Activated CD4-positive, CD25-positive, alpha-beta regulatory T cell treated with anti-CD3 and anti-CD28 coated beads, Interleukin-2, amount 50 U/mL, for 16 hours (primary cell): ENCODE results near the gene SLIT1.

ENCODE experiments used
- DNase-seq: peaks from one replicate; pipeline ENCODE4 v3.0.0-alpha.2; 2020; ENCODE audit warnings: low read depth, low spot score

SLIT1 gene

DNA sequence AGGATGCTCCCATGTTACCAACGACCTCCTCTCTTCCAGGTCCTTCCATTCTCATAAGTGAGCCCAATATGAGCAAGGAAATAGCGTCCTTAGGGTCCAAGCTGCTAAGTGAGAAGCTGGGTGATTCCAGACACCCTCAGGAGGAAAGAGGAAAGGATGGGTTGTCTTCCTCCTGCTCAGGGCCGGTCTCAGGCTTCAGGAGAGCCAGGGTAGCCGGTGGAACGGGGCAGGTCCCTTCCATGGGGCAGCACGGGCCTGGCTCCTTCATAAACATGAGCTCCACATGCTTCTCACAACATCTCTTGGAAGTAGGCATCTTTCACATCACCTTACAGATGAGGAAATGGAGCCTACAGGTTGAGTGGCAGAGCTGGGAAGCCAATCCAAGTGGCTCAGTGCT is 12.7 kb downstream of the SLIT1 start:
- DNase-seq, result no peak

DNA sequence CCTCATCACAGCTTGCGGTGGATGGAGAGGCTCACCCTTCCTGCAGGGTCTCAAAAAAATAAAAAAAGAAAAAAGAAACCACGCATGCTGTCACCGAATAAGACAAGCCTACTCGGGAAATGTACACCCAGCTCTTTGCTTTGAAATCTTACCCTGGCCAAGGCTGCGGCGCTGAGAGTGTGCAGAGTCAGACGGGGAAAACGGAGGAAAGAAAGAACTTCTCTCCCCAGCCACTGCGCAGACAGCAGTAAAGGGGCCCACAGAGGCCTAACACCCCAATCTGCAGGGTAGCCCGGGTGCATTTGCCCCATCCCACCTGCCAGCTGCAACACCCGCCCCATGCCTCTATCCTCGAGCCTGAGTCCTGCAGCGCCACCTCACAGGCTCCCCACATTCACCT is 14.8 kb downstream of the SLIT1 start:
- DNase-seq, result no peak

DNA sequence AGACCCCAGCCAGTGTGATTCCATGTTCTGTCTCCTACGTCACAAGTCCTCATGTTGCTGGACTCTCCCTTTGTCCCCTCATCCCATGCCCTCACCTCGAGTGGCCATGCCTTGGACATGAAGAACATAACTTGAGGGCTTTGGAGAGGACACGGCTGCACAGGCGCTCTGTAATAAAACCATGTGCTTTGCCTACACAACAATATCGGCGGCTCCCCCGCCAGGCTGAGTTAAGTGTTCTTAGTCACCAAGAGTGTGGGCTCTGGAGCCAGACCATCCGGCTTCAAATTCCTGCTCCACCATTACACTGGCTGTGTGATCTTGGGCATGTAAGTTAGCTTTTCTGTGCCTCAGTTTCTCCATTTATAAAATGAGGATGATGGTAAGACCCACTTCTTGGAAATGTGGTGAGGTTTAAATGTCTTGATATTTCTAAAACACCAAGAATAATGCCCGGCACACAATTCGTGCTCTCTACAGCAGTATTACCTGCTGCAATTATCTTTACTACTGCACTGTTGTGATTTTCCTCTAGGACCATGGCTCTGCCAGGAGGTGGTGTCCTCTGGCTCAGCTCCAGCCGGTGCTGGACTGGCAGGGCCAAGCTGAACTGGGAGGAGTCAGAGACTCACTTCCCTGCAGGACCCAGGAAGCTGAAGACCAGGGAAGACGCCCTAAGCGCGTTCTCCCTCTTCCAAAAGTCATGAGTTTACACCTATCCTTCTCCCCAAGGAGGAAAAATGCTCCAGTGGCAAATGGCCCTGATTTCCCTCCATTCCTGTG is 15.7 kb downstream of the SLIT1 start:
- no peak for DNase-seq

- no peak for DNase-seq
These were observed 16.7 kb downstream of the SLIT1 start for GRCh38 chr10:97169063-97169462.

DNA sequence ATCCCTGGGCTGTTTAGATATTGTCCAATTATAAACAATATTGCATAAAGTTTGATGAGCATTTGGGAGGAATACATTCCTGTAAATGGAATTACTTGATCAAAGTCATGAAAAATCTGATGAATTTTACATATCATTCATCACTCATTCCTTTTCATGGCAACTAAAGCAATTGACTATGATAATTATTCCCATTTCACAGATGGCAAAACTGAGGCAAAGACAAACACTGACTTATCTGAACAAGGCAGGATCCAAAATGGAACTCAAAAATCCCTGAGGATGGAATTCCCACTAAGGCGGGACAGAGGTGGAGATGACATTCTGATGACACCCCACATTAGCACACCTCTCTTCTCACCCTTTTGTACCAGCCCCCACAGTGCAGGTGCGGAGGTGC is 17.1 kb downstream of the SLIT1 start:
- DNase-seq, result no peak

DNA sequence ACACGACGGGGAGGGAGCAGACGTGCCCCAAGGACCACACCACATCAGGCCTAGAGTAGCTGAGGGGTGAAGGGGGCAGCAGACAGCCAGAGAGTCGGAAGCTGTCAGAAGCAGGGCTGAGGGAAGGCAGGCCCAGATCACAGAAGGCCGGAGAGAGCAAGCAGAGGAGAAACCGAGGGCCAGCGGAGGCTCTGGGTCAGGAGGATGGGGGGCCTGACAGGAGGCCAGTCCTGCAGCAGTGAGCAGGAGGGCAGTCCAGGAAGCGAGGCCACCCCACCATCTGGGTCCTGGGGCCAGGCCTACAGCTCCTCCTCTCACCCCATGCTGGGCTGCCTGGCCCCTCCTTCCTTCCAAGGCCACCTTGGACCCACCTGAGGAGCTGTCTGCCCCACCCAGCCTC is 20.3 kb downstream of the SLIT1 start:
- no peak for DNase-seq

- no peak for DNase-seq
These were observed 21.8 kb downstream of the SLIT1 start for GRCh38 chr10:97163781-97164501.

GRCh38 chr10:97163181-97163580 is 22.6 kb downstream of the SLIT1 start:
- DNase-seq, result no peak

DNA sequence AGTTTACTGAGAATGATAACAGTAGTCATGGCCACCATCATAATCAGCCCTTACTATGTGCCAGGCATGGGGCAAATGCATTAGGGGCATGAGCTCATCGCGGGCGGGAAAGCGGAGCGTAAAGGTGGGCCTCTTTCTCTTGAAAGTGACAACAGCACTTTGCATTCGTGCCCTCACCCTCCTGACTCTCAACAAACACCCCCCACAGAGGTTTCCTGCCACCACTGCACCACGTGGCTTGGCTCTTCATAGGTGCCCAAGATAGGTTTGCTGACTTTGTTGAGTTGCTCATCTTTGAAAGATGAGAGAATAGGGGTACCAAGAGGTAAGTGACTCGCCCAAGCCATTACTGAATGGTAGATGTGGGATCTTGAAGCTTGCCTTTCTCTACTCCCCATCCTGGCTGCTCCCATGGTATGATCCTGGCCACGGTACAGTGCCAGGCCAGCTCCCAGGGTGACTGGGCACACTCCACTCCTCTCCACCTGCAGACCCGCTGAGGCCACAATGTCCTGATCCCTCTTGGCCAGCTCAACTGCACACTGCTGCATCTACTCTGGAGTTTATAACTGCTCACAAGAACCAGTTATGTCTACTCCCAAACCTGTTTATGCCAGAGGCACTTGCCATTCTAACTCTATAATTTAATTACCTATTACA is 26.0 kb downstream of the SLIT1 start:
- no peak for DNase-seq

DNA sequence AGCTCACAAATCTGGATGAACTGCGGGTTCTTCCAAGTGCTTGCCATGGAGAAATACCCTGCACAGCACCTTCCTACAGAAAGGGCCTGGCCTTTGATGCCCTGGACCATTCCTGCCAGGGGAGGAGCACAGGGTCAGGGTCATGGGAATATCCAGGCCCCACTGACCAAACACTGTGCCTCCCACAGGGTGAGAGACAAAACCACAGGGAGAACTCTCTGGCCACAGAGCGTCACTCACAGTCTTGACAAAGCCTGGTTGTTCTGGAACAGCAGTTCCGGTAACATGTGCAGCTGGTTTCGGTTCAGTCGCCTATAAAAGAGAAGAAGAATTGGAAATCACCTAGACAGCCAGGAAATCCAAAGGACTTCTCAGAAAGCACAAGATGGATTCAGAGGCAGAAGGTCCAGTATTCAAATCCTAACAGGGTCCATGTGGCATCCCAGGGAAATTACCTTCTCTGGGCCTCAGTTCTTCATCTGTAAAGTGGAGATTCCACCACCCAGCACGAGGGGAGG is 28.1 kb downstream of the SLIT1 start:
- no peak for DNase-seq

DNA sequence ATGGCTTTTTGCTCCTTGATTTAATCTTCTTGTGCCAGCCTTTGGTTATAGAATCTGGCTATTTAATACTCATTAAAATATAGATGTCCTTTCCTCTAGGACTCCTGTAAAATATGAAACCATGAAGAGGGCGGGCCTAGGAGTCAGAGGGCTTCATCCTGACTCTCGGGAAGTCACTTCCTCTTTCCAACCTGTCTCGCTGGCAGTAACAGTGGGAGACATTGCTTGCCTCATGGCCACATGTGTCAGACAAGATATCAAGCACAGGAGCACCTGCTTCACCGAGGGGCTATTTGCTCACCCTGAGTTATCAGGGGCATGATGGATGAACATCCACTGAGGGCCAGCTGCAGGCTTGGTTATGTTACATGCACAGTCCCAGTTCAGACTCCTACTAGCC is 31.0 kb downstream of the SLIT1 start:
- no peak for DNase-seq

DNA sequence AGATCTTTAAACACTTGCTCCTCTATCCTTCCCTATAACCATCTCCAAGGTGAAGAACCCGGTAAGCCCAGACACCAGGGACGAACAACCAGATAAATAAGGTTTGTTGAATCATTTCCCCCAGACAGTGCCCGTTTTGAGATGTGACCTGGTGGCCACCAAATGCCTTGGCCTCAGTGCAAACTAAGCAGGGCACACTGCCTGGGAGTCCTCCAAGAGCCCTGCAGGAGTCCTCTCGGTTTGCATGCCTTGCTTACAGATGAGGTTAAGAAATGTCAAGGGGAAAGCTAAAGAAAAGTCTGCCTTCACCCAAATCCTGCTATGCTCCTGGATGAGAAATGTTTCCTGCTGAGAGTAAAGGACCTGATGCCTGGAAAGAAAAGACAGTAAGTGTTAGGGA is 31.6 kb downstream of the SLIT1 start:
- DNase-seq, result no peak

DNA sequence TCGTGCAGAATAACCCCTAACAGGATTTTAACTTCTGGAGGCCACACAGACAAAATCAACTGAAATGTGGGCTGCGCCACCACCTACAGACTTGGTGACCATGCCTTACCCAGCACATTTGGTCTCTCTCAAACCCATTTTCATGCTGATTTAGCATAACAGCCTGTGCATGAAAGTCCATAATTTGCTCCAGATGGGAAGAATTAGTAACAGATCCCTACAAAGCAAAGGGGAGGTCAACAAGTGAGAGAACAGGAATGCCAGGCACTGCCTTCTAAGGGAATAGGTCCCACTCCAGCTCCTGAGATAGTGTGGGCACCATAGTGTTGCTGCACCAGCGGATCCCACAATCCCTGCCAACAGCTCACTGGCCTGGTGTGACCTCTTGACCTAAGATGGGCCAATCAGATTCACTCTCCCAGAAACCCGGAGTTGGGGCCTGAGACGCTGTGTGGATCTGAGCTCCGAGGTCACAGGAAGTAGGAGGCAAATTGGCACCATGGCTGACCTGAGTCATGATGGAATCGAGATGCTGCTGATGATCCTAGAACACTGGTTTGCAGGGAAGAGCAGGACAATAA is 32.4 kb downstream of the SLIT1 start:
- no peak for DNase-seq

GRCh38 chr10:97151307-97151914 is 34.3 kb downstream of the SLIT1 start:
- DNase-seq, result no peak

DNA sequence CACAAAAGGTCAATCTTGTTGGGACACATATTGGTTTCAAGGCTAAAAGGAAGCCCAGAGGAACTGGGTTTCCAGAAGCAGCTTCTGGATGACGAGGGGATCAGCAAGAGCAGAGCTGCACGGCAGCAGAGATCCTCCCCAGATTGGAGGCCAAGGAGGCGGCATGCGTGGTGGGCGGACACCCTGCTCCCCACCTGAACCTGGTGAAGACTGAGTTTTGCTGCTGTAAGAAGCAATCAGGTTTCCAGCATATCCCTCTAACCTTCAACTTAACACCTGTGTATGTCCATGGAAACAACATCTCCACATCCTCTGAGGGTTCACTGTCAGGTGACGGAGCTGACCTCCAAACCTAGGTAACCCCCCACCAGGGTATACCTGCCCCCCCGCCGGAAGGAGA is 35.1 kb downstream of the SLIT1 start:
- DNase-seq, result no peak

DNA sequence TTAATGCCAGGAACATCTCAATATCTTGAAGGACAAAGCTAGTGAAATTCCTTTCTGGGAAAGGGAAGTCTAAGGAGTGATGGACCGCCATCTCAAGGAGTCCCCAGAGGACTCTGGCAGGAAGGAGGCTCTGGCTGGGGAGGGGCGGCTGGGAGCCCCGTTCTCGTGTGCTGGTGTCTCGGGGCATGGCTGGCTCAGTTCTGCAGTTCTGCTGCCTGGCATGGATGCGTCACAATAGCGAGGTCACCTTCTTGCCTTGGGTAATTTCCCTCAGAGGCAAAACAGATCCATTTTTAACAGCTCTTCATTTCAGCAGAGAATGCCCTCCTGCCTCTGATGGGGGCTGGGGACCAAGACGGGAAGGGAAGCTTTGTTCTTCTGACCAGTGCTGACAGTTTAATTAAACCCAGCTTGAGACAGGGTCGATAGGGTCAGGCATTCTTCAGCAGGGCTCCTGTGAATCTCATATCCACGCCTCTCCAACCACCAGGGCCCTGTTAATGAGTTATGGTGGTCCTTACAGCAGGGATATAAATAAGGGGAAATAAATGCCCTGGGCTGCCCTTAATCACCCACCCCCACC is 35.7 kb downstream of the SLIT1 start:
- DNase-seq, result no peak

- DNase-seq, result no peak
These were observed 36.7 kb downstream of the SLIT1 start for GRCh38 chr10:97149079-97149531.

- no peak for DNase-seq
These were observed 41.5 kb downstream of the SLIT1 start for GRCh38 chr10:97144297-97144696.

DNA sequence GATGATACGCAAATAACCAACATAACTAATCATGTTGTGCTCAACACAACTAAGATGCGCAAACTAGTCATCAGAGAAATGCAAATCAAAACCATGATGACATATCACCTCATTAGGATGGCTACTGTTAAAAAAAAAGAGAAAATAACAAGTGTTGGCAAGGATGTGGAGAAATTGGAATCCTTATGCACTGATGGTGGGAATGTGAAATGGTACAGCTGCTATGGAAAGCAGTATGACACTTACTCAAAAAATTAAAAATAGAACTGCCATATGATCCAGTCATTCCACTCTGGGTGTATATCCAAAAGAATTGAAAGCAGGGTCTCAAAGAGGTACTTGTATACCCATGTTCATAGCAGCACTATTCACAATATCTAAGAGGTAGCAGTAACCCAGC is 42.9 kb downstream of the SLIT1 start:
- DNase-seq, result no peak

DNA sequence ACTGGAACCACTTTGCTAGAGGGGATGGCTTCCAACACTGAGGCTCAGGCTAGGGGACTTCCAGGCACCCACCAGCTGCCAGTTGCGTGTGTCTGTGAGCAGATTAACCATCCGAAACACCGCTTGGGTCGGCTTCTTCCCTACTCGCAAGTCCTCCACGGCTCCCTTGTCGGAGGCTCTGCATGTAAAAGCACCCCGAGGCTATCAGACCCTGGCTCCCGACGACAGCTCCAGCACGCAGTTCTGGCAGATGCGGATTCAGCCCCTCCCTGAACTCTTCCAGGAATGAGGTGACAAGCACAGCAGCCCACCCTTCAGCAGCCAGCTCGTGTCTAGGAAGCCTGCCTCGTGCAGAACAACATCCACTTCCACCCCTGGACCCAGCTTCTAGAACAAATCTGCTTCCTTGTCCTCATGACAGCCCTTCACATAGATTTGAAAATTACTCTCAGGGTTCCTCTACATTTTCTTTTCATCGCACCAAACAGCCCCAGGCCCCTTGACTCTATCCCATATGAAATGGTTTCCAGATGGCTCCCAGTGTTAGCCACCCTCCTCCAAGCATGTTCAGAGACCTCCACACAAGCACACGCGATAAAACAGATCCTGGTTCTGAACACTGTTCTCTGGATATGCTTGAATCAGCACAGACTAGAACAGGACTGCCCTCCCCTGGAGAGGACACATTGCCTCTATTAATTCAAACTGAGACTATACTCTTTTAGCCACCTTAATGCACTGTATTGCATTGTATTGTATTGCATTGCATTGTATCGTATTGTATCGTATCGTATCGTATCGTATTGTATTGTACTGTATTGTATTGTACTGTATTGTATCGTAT is 44.6 kb downstream of the SLIT1 start:
- DNase-seq, result no peak
